DND-41 (cell line): ENCODE measurements around the gene CYP8B1.

Source experiments
- ATAC-seq: fragments of 200-7000 bp; cut with Tn5 transposase; 3 replicates; pipeline ENCODE4 v1.9.1; 2021; ENCODE audit warnings: low read depth; ENCODE audit not compliant: insufficient read depth
- DNase-seq: peaks from one replicate; pipeline ENCODE4 v3.0.0-alpha.2; 2020
- H2AFZ ChIP-seq: 2 replicates; pipeline ENCODE4 v1.6.0; 2012; ENCODE audit warnings: low read depth, low read length
- H3K27ac ChIP-seq: 2 replicates; pipeline ENCODE4 v1.5.1; 2012; ENCODE audit warnings: low read length, inconsistent platforms
- H3K27me3 ChIP-seq: fragments of 200-600 bp; sonication (generic); 2 replicates; pipeline ENCODE4 v1.6.0; 2012; ENCODE audit warnings: low read length, mild to moderate bottlenecking, inconsistent platforms; ENCODE audit not compliant: insufficient read depth, poor library complexity
- H3K36me3 ChIP-seq: 2 replicates; pipeline ENCODE4 v1.5.1; 2012; ENCODE audit warnings: low read length, inconsistent platforms; ENCODE audit not compliant: insufficient read depth
- H3K4me1 ChIP-seq: 2 replicates; pipeline ENCODE4 v1.5.1; 2012; ENCODE audit warnings: mild to moderate bottlenecking, low read length; ENCODE audit not compliant: insufficient read depth
- H3K4me2 ChIP-seq: 2 replicates; pipeline ENCODE4 v1.6.0; 2012; ENCODE audit warnings: mild to moderate bottlenecking, moderate library complexity, low read length, inconsistent platforms; ENCODE audit not compliant: insufficient read depth
- H3K4me3 ChIP-seq, 2 experiments: fragments of 200-600 bp in 1 of 2; shearing (Covaris generic) in 1 of 2; 2 replicates each; pipeline ENCODE4 v1.5.1; 2012 to 2016; ENCODE audit warnings: inconsistent platforms in 2 of 2, low read length in 2 of 2, mild to moderate bottlenecking in 2 of 2, low read depth in 1 of 2, moderate library complexity in 1 of 2
- H3K79me2 ChIP-seq: 2 replicates; pipeline ENCODE4 v1.6.0; 2012; ENCODE audit warnings: low read length, inconsistent platforms; ENCODE audit not compliant: insufficient read depth
- H3K9ac ChIP-seq: 2 replicates; pipeline ENCODE4 v1.6.0; 2012; ENCODE audit warnings: low read depth, mild to moderate bottlenecking, inconsistent platforms, low read length, moderate library complexity
- H3K9me3 ChIP-seq: 2 replicates; pipeline ENCODE4 v1.5.1; 2012; ENCODE audit warnings: low read length, moderate library complexity, mild to moderate bottlenecking, inconsistent platforms; ENCODE audit not compliant: insufficient read depth, severe bottlenecking
- H4K20me1 ChIP-seq: 2 replicates; pipeline ENCODE4 v1.6.0; 2012; ENCODE audit warnings: low read length; ENCODE audit not compliant: insufficient read depth
- CTCF ChIP-seq: IDR thresholded peaks from 2 replicates; pipeline ENCODE4 v1.5.1; 2012; ENCODE audit warnings: borderline replicate concordance, low read length, moderate library complexity, mild to moderate bottlenecking; ENCODE audit not compliant: poor library complexity, severe bottlenecking; ENCODE audit errors: extremely low read depth
- EZH2 ChIP-seq: IDR thresholded peaks from 3 replicates; pipeline ENCODE4 v1.6.1; 2012; ENCODE audit warnings: borderline replicate concordance, low read depth, mild to moderate bottlenecking, moderate library complexity, low read length, inconsistent platforms; ENCODE audit not compliant: severe bottlenecking

Gene CYP8B1

GRCh38 chr3:42867138-42867537 lies 8.5 kb downstream of the CYP8B1 start:
- no peak for ATAC-seq
- no peaks in the 10 kb centered on the region for H3K4me1 ChIP-seq
- H3K9ac ChIP-seq: no peak overlapping the region
- TF ChIP-seq EZH2 (no peak), CTCF (no peak)
- H3K27ac ChIP-seq: no peak overlapping the region
- H3K9me3 ChIP-seq: no peaks in the 10 kb centered on the region
- no peaks in the 10 kb centered on the region for H4K20me1 ChIP-seq
- H3K4me3 ChIP-seq: no peak overlapping the region
- no peak overlapping the region for H2AFZ ChIP-seq
- H3K79me2 ChIP-seq: no peaks in the 10 kb centered on the region
- no peaks in the 10 kb centered on the region for H3K36me3 ChIP-seq
- H3K4me2 ChIP-seq: no peak overlapping the region
- DNase-seq: no peak
- H3K27me3 ChIP-seq: peaks cover 8% of the 10 kb centered on the region

- Histone ChIP-seq H3K27ac (no peak overlapping the region), H3K4me3 (no peak overlapping the region), H3K4me1 (no peaks in the 10 kb centered on the region), H3K9me3 (no peaks in the 10 kb centered on the region), H3K79me2 (no peaks in the 10 kb centered on the region), H4K20me1 (no peaks in the 10 kb centered on the region), H3K4me2 (no peak overlapping the region), H3K36me3 (no peaks in the 10 kb centered on the region), H3K27me3 (peaks cover 8% of the 10 kb centered on the region), H2AFZ (no peak overlapping the region), H3K9ac (no peak overlapping the region)
- TF ChIP-seq EZH2 (no peak), CTCF (no peak)
- DNase-seq: no peak
- no peak for ATAC-seq
Measured at GRCh38 chr3:42865256-42865655, 10.4 kb downstream of the CYP8B1 start.

GRCh38 chr3:42864321-42864950 lies 11.2 kb downstream of the CYP8B1 start:
- Histone ChIP-seq H2AFZ (no peak overlapping the region), H3K79me2 (no peaks in the 10 kb centered on the region), H3K27ac (no peak overlapping the region), H3K4me2 (no peak overlapping the region), H3K4me3 (no peak overlapping the region), H3K4me1 (no peaks in the 10 kb centered on the region), H3K36me3 (no peaks in the 10 kb centered on the region), H3K27me3 (peaks cover 4% of the 10 kb centered on the region), H4K20me1 (no peaks in the 10 kb centered on the region), H3K9ac (no peak overlapping the region), H3K9me3 (no peaks in the 10 kb centered on the region)
- no peak for DNase-seq
- TF ChIP-seq CTCF (no peak), EZH2 (no peak)
- ATAC-seq: no peak
